Smooth muscle cell (in vitro differentiated cells): ENCODE data around the gene FOXL2. TPM values are rescaled to one million over a fixed set of nuclear protein-coding genes. Genes with fewer than 3 reads are reported as not detected.

Source experiments
- DNase-seq: peaks from one replicate; lab custom pipeline; 2025; ENCODE audit not compliant: unreplicated experiment; lab: John Stamatoyannopoulos, UW
- H2AFZ ChIP-seq: fragments of 200-600 bp; sonication (generic); 2 replicates; pipeline ENCODE4 v1.6.0; 2016; ENCODE audit warnings: antibody characterized with exemption, low read depth, mild to moderate bottlenecking
- H3F3A ChIP-seq: fragments of 200-600 bp; sonication (generic); 2 replicates; pipeline ENCODE4 v1.6.0; 2017; ENCODE audit warnings: antibody characterized with exemption, low read depth
- H3K27ac ChIP-seq: fragments of 200-600 bp; sonication (generic); 2 replicates; pipeline ENCODE4 v1.5.1; 2016; ENCODE audit warnings: low read depth, mild to moderate bottlenecking
- H3K27me3 ChIP-seq: fragments of 200-600 bp; sonication (generic); 2 replicates; pipeline ENCODE4 v1.6.1; 2016; ENCODE audit warnings: low read depth, mild to moderate bottlenecking
- H3K36me3 ChIP-seq: fragments of 200-600 bp; sonication (generic); 2 replicates; pipeline ENCODE4 v1.5.1; 2016; ENCODE audit warnings: low read depth
- H3K4me1 ChIP-seq: fragments of 200-600 bp; sonication (generic); 2 replicates; pipeline ENCODE4 v1.5.1; 2016; ENCODE audit warnings: low read depth
- H3K4me2 ChIP-seq: fragments of 200-600 bp; sonication (generic); 2 replicates; pipeline ENCODE4 v1.6.0; 2016; ENCODE audit warnings: mild to moderate bottlenecking
- H3K4me3 ChIP-seq: fragments of 200-600 bp; sonication (generic); 2 replicates; pipeline ENCODE4 v1.5.1; 2016; ENCODE audit warnings: mild to moderate bottlenecking
- H3K79me2 ChIP-seq: fragments of 200-600 bp; sonication (generic); 2 replicates; pipeline ENCODE4 v1.6.0; 2016; ENCODE audit warnings: low read depth, mild to moderate bottlenecking
- H3K9ac ChIP-seq: fragments of 200-600 bp; sonication (generic); 2 replicates; pipeline ENCODE4 v1.6.0; 2016; ENCODE audit warnings: low read depth
- H3K9me3 ChIP-seq: fragments of 200-600 bp; sonication (generic); replicated peaks from 2 replicates; pipeline ENCODE4 v1.5.1; 2016; ENCODE audit warnings: low read depth
- H4K20me1 ChIP-seq: fragments of 200-600 bp; sonication (generic); 2 replicates; pipeline ENCODE4 v1.6.0; 2016; ENCODE audit warnings: low read depth
- WGBS: methylation state at CpG from one replicate; pipeline ENCODE4 v1.1.7; 2016; ENCODE audit warnings: low lambda C conversion rate; 5-methylcytosine and 5-hydroxymethylcytosine counted together
- polyA plus RNA-seq: library from polyadenylated mRNA; unstranded; fragments of >200 nt; fragmentation: Nextera tagmentation; extraction: Ambion mirVana; gene quantifications from 2 replicates; pipeline ENCODE4 v1.2.1, GENCODE V29; 2016
- total RNA-seq: library from RNA; depleted of rRNA; stranded (reverse); fragments of >200 nt; gene quantifications from 2 replicates; pipeline ENCODE4 v1.2.3, GENCODE V29; 2014
- TF ChIP-seq, protein P1 (sequence below): fragments of 200-600 bp; sonication (generic); IDR thresholded peaks from 2 replicates; pipeline ENCODE4 v1.5.1; 2017; ENCODE audit warnings: borderline replicate concordance, mild to moderate bottlenecking, antibody characterized with exemption; ENCODE audit not compliant: insufficient read depth, poor library complexity, severe bottlenecking

The FOXL2 gene
- total and polyA plus RNA-seq, 2 experiments from 2014 or later, result not detected

DNA sequence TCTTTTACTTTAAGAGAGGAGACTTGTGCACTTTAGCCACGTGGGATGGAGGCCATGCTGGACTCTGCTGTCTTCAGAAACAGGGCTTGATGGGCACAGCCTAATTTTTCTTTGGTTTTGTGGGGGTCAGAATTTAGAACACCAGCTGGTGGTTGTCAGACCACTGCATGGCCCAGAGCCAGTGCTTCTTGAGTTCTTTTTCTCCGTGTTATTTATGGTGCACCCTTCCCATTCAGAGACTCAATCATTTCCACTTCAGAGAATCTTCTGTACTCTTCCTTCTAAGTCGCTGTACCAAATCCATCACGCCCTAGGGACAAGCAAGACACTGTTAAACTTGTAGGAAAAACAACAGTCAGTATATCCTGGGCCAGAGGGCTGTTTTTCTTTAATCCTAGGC lies 39.0 kb upstream of the FOXL2 start:
- WGBS, result 83% methylated on average over 4 of the region's 4 CpGs

DNA sequence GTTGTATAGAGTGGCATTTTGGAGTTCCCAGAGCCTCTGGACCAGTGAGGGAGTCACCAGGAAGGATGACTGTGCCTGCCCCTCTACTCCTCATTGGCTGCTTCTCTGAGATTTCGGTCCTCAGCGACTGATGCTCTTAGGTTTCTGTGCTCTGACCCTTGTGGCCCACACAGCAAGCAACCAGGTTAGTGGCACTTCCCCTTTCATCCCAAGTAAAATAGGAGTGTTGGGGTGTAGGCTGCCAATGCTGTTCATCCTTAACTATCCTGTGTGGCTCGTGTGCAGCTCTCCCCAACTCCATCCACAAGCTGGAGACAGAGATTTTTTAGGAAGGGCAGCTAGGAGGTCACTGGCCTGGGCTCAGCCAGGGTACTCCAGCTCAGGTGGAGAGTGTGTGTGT lies 37.9 kb upstream of the FOXL2 start:
- DNase-seq, result no peak
- H4K20me1 ChIP-seq, result no peaks in the 10 kb centered on the region
- no peak overlapping the region for H2AFZ ChIP-seq
- no peaks in the 10 kb centered on the region for H3K9me3 ChIP-seq
- WGBS, result 44% methylated on average over 3 of the region's 3 CpGs
- no peaks in the 10 kb centered on the region for H3F3A ChIP-seq
- TF ChIP-seq, protein P1, sequence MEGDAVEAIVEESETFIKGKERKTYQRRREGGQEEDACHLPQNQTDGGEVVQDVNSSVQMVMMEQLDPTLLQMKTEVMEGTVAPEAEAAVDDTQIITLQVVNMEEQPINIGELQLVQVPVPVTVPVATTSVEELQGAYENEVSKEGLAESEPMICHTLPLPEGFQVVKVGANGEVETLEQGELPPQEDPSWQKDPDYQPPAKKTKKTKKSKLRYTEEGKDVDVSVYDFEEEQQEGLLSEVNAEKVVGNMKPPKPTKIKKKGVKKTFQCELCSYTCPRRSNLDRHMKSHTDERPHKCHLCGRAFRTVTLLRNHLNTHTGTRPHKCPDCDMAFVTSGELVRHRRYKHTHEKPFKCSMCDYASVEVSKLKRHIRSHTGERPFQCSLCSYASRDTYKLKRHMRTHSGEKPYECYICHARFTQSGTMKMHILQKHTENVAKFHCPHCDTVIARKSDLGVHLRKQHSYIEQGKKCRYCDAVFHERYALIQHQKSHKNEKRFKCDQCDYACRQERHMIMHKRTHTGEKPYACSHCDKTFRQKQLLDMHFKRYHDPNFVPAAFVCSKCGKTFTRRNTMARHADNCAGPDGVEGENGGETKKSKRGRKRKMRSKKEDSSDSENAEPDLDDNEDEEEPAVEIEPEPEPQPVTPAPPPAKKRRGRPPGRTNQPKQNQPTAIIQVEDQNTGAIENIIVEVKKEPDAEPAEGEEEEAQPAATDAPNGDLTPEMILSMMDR, result no peak
- no peak overlapping the region for H3K4me3 ChIP-seq
- H3K4me1 ChIP-seq, result peaks cover 4% of the 10 kb centered on the region
- H3K4me2 ChIP-seq, result no peak overlapping the region
- H3K79me2 ChIP-seq, result no peaks in the 10 kb centered on the region
- peaks cover 8% of the 10 kb centered on the region for H3K27me3 ChIP-seq
- no peaks in the 10 kb centered on the region for H3K36me3 ChIP-seq
- no peak overlapping the region for H3K27ac ChIP-seq
- H3K9ac ChIP-seq, result no peak overlapping the region

More for the DNA sequence above, 39.0 kb upstream of the FOXL2 start:
- no peak overlapping the region for H3K9ac ChIP-seq
- H3K36me3 ChIP-seq, result no peaks in the 10 kb centered on the region
- no peak overlapping the region for H2AFZ ChIP-seq
- no peak overlapping the region for H3K4me3 ChIP-seq
- no peaks in the 10 kb centered on the region for H3F3A ChIP-seq
- TF ChIP-seq, protein P1, result no peak
- H3K79me2 ChIP-seq, result no peaks in the 10 kb centered on the region
- H3K4me2 ChIP-seq, result no peak overlapping the region
- no peak overlapping the region for H3K27ac ChIP-seq
- peaks cover 4% of the 10 kb centered on the region for H3K4me1 ChIP-seq
- H3K27me3 ChIP-seq, result peaks cover 8% of the 10 kb centered on the region
- no peaks in the 10 kb centered on the region for H3K9me3 ChIP-seq
- H4K20me1 ChIP-seq, result no peaks in the 10 kb centered on the region
- no peak for DNase-seq

DNA sequence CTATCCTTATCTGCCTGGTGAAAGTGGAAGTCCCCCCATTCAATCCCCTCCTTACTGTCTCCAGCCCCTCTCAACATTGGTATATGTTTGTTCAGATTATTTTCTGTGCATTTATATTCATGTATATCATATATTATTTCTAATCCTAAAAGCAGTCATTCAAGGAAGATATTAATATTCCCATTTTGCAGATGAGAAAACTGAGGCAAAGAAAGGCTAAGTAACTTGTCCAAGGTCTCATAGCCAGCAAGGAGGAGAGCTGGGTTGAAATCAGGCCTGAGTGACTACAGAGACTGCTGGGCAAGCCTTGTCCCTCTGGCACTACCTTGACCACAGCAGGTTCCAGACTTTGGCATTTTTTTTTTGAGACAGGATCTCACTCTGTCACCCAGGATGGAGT lies 29.1 kb upstream of the FOXL2 start:
- H3K27ac ChIP-seq, result no peak overlapping the region
- H3K9ac ChIP-seq, result no peak overlapping the region
- H3K27me3 ChIP-seq, result peaks cover 9% of the 10 kb centered on the region
- no peaks in the 10 kb centered on the region for H3K36me3 ChIP-seq
- no peak overlapping the region for H3K4me2 ChIP-seq
- H4K20me1 ChIP-seq, result no peaks in the 10 kb centered on the region
- no peaks in the 10 kb centered on the region for H3K9me3 ChIP-seq
- TF ChIP-seq, protein P1, result no peak
- DNase-seq, result no peak
- no peaks in the 10 kb centered on the region for H3K79me2 ChIP-seq
- no peak overlapping the region for H3K4me3 ChIP-seq
- no peak overlapping the region for H2AFZ ChIP-seq
- peaks cover 4% of the 10 kb centered on the region for H3K4me1 ChIP-seq
- no peaks in the 10 kb centered on the region for H3F3A ChIP-seq

DNA sequence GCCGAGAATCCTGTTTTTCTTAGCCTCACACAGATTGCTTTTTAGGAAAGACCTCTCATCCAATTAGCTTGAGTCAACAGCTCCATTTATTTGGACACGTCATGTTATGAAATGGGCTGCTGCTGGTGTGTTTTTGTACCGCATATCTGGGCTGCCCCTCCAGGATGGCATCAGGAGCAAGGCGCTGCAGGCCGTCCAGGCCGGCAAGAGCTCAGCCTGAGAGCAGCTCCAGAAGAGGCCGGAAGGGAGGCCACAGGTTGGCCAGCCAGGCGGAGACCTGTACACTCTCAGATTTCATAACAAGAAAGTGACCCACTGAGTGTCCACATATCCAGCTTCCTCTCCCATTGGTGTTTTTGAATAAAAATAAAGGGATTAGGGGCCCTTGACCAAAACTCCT lies 28.4 kb upstream of the FOXL2 start:
- Histone ChIP-seq H3K4me1 (peaks cover 4% of the 10 kb centered on the region), H3K4me2 (no peak overlapping the region), H3F3A (no peaks in the 10 kb centered on the region), H3K9me3 (no peaks in the 10 kb centered on the region), H3K9ac (no peak overlapping the region), H4K20me1 (no peaks in the 10 kb centered on the region), H3K79me2 (no peaks in the 10 kb centered on the region), H3K4me3 (no peak overlapping the region), H3K27me3 (peaks cover 10% of the 10 kb centered on the region), H3K27ac (no peak overlapping the region), H2AFZ (no peak overlapping the region), H3K36me3 (no peaks in the 10 kb centered on the region)
- TF ChIP-seq, protein P1, result no peak
- no peak for DNase-seq
- WGBS, result 87% methylated on average over 8 of the region's 8 CpGs
